Common myeloid progenitor, CD34-positive (primary cell): ENCODE measurements around the gene SEPTIN1.

ENCODE experiments used
- CTCF ChIA-PET: fragments of 350-600 bp; sonication (Branson Sonifier 250); formaldehyde crosslinking; loops from one replicate; lab custom pipeline; 2021; ENCODE audit warnings: antibody characterized with exemption; lab: Charles Lee
- POLR2A ChIA-PET: fragments of 350-600 bp; sonication (Branson Sonifier 250); formaldehyde crosslinking; loops from one replicate; lab custom pipeline; 2021; ENCODE audit warnings: antibody characterized with exemption; lab: Charles Lee
- DNase-seq, 3 donors: peaks; one replicate each; pipeline versions ENCODE4 v3.0.0 to v3.0.0-alpha.2; 2013
- H3K27ac ChIP-seq, 2 experiments: 1 replicate in 1 of 2; 2 replicates in 1 of 2; pipeline ENCODE4 v1.7.0; 2013; ENCODE audit warnings: inconsistent platforms in 2 of 2, low read length in 2 of 2, mild to moderate bottlenecking in 2 of 2, low read depth in 1 of 2, moderate library complexity in 1 of 2; ENCODE audit not compliant: severe bottlenecking in 2 of 2, insufficient read depth in 1 of 2, poor library complexity in 1 of 2
- H3K27me3 ChIP-seq, 5 experiments: replicated peaks in 2 of 5; 1 replicate in 3 of 5; 2 replicates in 2 of 5; pipeline versions ENCODE4 v1.6.1 to v1.7.0; 2013; ENCODE audit warnings: low read length in 4 of 5, mild to moderate bottlenecking in 2 of 5, moderate library complexity in 2 of 5, inconsistent platforms in 1 of 5; ENCODE audit not compliant: insufficient read depth in 5 of 5, control insufficient read depth in 4 of 5
- H3K36me3 ChIP-seq, 4 experiments: 1 replicate in 2 of 4; 2 replicates in 2 of 4; pipeline versions ENCODE4 v1.6.1 to v1.7.0; 2013; ENCODE audit warnings: low read length in 3 of 4, control low read depth in 1 of 4, mild to moderate bottlenecking in 1 of 4; ENCODE audit not compliant: control insufficient read depth in 4 of 4, insufficient read depth in 4 of 4
- H3K4me1 ChIP-seq, 4 experiments: 1 replicate in 3 of 4; 2 replicates in 1 of 4; pipeline versions ENCODE4 v1.6.1 to v1.7.1; 2013; ENCODE audit warnings: low read length in 3 of 4, mild to moderate bottlenecking in 3 of 4, control low read depth in 1 of 4, inconsistent platforms in 1 of 4, moderate library complexity in 1 of 4; ENCODE audit not compliant: control insufficient read depth in 4 of 4, insufficient read depth in 4 of 4; ENCODE audit errors: control extremely low read depth in 1 of 4
- H3K4me3 ChIP-seq, 7 experiments: 1 replicate in 4 of 7; 2 replicates in 3 of 7; pipeline versions ENCODE4 v1.5.1 to v1.7.0; 2013; ENCODE audit warnings: mild to moderate bottlenecking in 7 of 7, low read length in 6 of 7, moderate library complexity in 6 of 7, inconsistent platforms in 2 of 7, low read depth in 2 of 7, control low read depth in 1 of 7; ENCODE audit not compliant: insufficient read depth in 4 of 7, control insufficient read depth in 1 of 7; ENCODE audit errors: extremely low read depth in 1 of 7
- H3K9me3 ChIP-seq, 5 experiments: 1 replicate in 4 of 5; 2 replicates in 1 of 5; pipeline versions ENCODE4 v1.6.1 to v1.7.1; 2013; ENCODE audit warnings: low read length in 4 of 5, mild to moderate bottlenecking in 2 of 5, inconsistent platforms in 1 of 5, low read depth in 1 of 5, moderate library complexity in 1 of 5; ENCODE audit not compliant: control insufficient read depth in 4 of 5, insufficient read depth in 2 of 5; ENCODE audit errors: control extremely low read depth in 1 of 5
- WGBS: methylation state at CpG from one replicate; pipeline ENCODE4 v1.1.5; 2013; ENCODE audit not compliant: insufficient coverage; 5-methylcytosine and 5-hydroxymethylcytosine counted together

SEPTIN1 gene

DNA sequence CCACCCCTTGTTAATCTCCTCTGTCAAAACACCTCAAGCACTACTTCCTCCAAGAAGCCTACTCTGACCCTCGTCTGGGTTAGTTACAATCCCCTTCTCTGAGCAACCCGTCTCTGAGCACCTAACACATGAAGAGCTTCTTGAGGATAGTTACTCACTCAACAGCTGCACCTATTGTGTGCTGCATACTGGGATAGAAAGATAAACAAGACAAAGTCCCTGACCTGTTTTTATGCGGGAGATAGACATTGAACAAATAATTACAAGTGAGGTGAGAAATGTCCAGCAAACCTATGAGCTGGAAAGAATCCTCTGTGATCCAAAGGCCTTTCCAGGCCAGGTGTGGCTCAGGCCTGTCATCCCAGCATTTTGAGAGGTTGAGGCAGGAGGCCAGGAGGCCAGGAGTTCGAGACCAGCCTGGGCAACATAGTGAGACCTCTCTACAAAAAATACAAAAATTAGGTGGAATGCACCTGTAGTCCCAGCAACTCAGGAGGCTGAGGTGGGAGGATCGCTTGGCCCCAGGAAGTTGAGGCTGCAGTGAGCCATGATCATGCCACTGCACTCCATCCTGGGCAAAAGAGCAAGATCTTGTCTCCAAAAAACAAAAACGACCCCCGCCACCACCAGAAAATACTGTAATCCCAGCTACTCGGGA is 19.5 kb upstream of the SEPTIN1 start:
- DNase-seq, result no peak
- ChIA-PET POLR2A (no interaction called here), CTCF (interaction anchor here (1.5 to 10.8 kb wide), 2 partner anchors 7 to 9 kb away, joined by 6 to 97 read pairs; partner anchors contain the start of gene ZNF771)
- H3K27ac ChIP-seq, result no peak overlapping the region
- no peak overlapping the region for H3K4me3 ChIP-seq
- WGBS, result 80% methylated on average over 4 of the region's 8 CpGs
- no peaks in the 10 kb centered on the region for H3K9me3 ChIP-seq
- no peaks in the 10 kb centered on the region for H3K27me3 ChIP-seq
- H3K36me3 ChIP-seq, result peaks cover 0 to 22% (median 14%) of the 10 kb centered on the region in 4 experiments
- peaks cover 2 to 29% (median 24%) of the 10 kb centered on the region in 4 experiments for H3K4me1 ChIP-seq

DNA sequence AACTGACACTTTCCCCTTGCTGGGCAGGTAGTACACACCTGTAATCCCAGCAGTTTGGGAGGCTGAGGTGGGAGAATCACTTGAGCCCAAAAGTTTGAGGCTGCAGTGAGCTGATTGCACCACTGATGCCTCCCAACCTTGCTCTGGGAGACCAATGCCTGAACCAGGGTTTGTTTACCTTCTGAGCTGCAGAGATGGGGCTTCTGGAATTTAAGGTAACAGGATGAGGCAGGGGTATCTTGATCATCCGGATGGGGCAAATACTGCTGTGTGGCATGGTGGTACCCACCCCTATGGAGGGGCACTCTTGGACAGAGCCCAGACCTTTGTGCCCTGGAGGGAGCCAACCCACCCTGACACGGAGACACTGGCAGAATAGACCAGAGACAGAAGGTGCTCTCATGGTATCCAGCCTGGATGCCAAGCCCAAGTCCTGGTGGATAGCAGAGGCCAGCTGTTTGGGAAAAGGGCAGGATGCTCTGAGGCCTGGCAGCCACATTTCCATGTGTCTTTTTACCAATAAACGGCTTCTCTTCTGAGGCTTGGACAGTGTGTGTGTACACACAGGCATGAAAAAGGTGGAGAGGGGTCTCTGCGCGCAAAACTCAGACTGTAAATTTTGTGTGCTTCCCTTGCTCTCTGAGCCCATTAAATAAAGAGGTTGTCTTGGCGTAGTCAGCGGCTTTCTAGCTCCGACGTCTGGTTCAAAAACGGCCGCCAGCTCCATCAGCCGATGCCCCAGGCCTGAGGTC is 17.2 kb upstream of the SEPTIN1 start:
- Histone ChIP-seq H3K4me1 (peaks cover 5 to 40% (median 34%) of the 10 kb centered on the region in 4 experiments), H3K9me3 (no peaks in the 10 kb centered on the region), H3K4me3 (peak overlapping the region; percentile 40 to 87 (median 76)), H3K27ac (peak overlapping the region; percentile 79 to 87), H3K36me3 (peaks cover 0 to 22% (median 14%) of the 10 kb centered on the region in 4 experiments), H3K27me3 (no peaks in the 10 kb centered on the region)
- WGBS, result 20% methylated on average over 12 of the region's 12 CpGs
- ChIA-PET POLR2A (interaction anchor here (1.0 kb wide), 1 partner anchor 22 kb away, joined by 5 read pairs; no protein-coding TSS in a partner anchor), CTCF (interaction anchor here (0.8 to 10.8 kb wide), 8 partner anchors 10 to 31 kb away, joined by 3 to 97 read pairs (median 4); partner anchors contain the start of genes SEPTIN1 and ZNF771)
- DNase-seq, result no peak

DNA sequence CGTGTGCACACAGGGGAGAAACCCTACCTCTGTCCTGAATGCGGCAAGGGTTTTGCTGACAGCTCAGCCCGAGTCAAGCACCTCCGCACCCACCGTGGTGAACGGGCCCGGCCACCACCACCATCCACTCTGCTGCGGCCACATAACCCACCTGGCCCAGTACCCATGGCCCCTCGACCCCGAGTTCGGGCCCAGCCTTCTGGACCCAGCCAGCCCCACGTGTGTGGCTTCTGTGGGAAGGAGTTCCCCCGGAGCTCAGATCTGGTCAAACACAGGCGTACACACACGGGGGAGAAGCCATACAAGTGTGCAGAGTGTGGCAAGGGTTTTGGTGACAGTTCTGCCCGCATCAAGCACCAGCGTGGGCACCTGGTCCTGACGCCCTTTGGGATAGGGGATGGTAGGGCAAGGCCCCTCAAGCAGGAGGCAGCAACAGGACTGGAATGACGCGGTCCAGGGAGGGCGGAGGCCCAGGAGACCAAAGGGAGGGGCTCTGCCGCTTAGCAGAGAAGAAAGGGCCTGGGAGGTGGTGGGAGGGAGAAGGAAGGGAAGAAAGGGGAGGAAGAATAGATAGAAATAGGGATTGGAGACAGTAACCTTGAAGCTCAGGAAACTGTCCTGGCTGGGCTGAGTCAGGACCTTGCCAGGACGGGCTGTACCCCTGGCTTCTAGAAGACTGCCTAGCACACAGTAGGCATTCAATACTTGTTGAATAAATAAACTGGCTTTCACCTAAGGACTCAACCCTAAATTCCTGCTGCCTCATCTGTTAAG is 16.5 kb upstream of the SEPTIN1 start:
- Histone ChIP-seq H3K4me1 (peaks cover 7 to 46% (median 39%) of the 10 kb centered on the region in 4 experiments), H3K27ac (no peak overlapping the region), H3K27me3 (no peaks in the 10 kb centered on the region), H3K36me3 (peaks cover 0 to 22% (median 14%) of the 10 kb centered on the region in 4 experiments), H3K9me3 (no peaks in the 10 kb centered on the region), H3K4me3 (peak overlapping the region in 1 of 7 experiments; percentile 83)
- WGBS, result 93% methylated on average over 17 of the region's 23 CpGs
- POLR2A ChIA-PET, result interaction anchor here (1.0 kb wide), 1 partner anchor 21 kb away, joined by 5 read pairs; no protein-coding TSS in a partner anchor
- CTCF ChIA-PET, result interaction anchor here (0.9 to 10.8 kb wide), 7 partner anchors 10 to 30 kb away, joined by 3 to 97 read pairs (median 3); partner anchors contain the start of gene ZNF771
- no peak for DNase-seq

GRCh38 chr16:30397776-30398660 is 15.7 kb upstream of the SEPTIN1 start:
- WGBS, result 98% methylated on average over 38 of the region's 42 CpGs
- peaks cover 7 to 46% (median 39%) of the 10 kb centered on the region in 4 experiments for H3K4me1 ChIP-seq
- H3K9me3 ChIP-seq, result no peaks in the 10 kb centered on the region
- H3K36me3 ChIP-seq, result peaks cover 0 to 22% (median 14%) of the 10 kb centered on the region in 4 experiments
- no peak for DNase-seq
- CTCF ChIA-PET, result interaction anchor here (1.7 to 10.8 kb wide), 3 partner anchors 11 to 29 kb away, joined by 3 to 97 read pairs (median 8); partner anchors contain the start of gene ZNF771
- H3K4me3 ChIP-seq, result no peak overlapping the region
- no peak overlapping the region for H3K27ac ChIP-seq
- POLR2A ChIA-PET, result no interaction called here
- H3K27me3 ChIP-seq, result no peaks in the 10 kb centered on the region

DNA sequence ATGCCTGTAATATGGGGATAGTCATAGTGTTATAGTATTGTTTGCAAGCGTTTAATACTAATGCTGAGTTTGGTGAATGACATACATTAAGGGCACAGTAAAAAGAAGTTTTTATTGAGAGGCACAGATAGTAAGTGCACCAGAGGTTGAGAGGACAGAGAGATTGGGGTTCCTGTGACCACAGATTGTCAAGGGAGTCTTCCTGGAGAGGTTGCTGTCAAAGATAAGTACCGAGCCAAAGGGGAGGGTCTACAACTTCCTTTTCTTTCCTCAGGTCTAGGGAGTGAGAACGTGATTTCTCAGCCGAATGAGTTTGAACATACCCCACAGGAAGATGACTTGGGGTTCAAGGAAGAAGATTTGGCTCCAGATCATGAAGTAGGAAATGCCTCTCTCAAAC is 14.7 kb upstream of the SEPTIN1 start:
- 45% methylated on average over 3 of the region's 4 CpGs for WGBS
- H3K36me3 ChIP-seq, result peaks cover 0 to 22% (median 14%) of the 10 kb centered on the region in 4 experiments
- no peak overlapping the region for H3K4me3 ChIP-seq
- peak in 1 of 3 donors; percentile 46 for DNase-seq
- POLR2A ChIA-PET, result interaction anchor here (0.7 kb wide), 1 partner anchor 75 kb away, joined by 3 read pairs; no protein-coding TSS in a partner anchor
- CTCF ChIA-PET, result interaction anchor here (2.5 to 10.8 kb wide), 2 partner anchors 12 to 20 kb away, joined by 11 to 97 read pairs; partner anchors contain the start of gene ZNF771
- peaks cover 7 to 46% (median 39%) of the 10 kb centered on the region in 4 experiments for H3K4me1 ChIP-seq
- H3K27ac ChIP-seq, result no peak overlapping the region
- no peaks in the 10 kb centered on the region for H3K9me3 ChIP-seq
- no peaks in the 10 kb centered on the region for H3K27me3 ChIP-seq
